Measurements from ENCODE around the gene NDRG3.

- TF ChIP-seq CTCF (IDR thresholded peaks at IDR 0.05) (no peak), BCL3 (IDR thresholded peaks at IDR 0.05) (no peak), ATOH8 (CRISPR knock-in tag; IDR thresholded peaks at IDR 0.05; ENCODE audit: low read depth) (no peak), KDM1A (IDR thresholded peaks at IDR 0.05; ENCODE audit: low read depth) (no peak), NFE2L2 (conservative IDR thresholded peaks at IDR 0.05; ENCODE audit: low read length) (no peak), REST (IDR thresholded peaks at IDR 0.05) (no peak), MAFK (IDR thresholded peaks at IDR 0.05; ENCODE audit: partially characterized antibody) (no peak)
Measured at GRCh38 chr20:36633285-36633772, 112.6 kb downstream of the NDRG3 start.

Data from A549 (cell line).